HCT116 (cell line): Measurements from ENCODE around the gene LRP2.

Experiments used
- CTCF ChIP-seq, 3 experiments: fragments of 200-600 bp in 1 of 3; sonication (generic) in 1 of 3; IDR thresholded peaks in 2 of 3; conservative IDR thresholded peaks in 1 of 3; 2 replicates each; pipeline ENCODE4 v1.5.1; 2012 to 2017; ENCODE audit warnings: low read depth in 2 of 3, low read length in 2 of 3, antibody characterized with exemption in 1 of 3, borderline replicate concordance in 1 of 3, control low read depth in 1 of 3, mild to moderate bottlenecking in 1 of 3, mixed read lengths in 1 of 3, mixed run types in 1 of 3, moderate library complexity in 1 of 3; ENCODE audit not compliant: insufficient read depth in 1 of 3
- EZH2 ChIP-seq: fragments of 200-600 bp; sonication (generic); IDR thresholded peaks from 2 replicates; pipeline ENCODE4 v1.6.1; 2017; ENCODE audit warnings: antibody characterized with exemption, mixed run types
- POLR2A ChIP-seq: IDR thresholded peaks from 2 replicates; pipeline ENCODE4 v1.7.0; 2011; ENCODE audit warnings: borderline replicate concordance; ENCODE audit not compliant: insufficient read depth, insufficient read length; ENCODE audit errors: extremely low read depth
- REST ChIP-seq: IDR thresholded peaks from 2 replicates; pipeline ENCODE4 v1.6.1; 2012; ENCODE audit warnings: low read depth
- SP1 ChIP-seq: IDR thresholded peaks from 2 replicates; pipeline ENCODE4 v1.6.1; 2012; ENCODE audit warnings: low read depth

- TF ChIP-seq REST, result no peak
- TF ChIP-seq SP1, result no peak
- TF ChIP-seq CTCF (IDR thresholded peaks at IDR 0.05 in 2 of 3, conservative IDR thresholded peaks at IDR 0.05 in 1 of 3; ENCODE audit: borderline replicate concordance in 1 of 3, insufficient read depth in 1 of 3, low read depth in 2 of 3, low read length in 2 of 3), result no peak
- no peak for TF ChIP-seq POLR2A
- no peak for TF ChIP-seq EZH2
Measured at GRCh38 chr2:169160926-169161481, 201.3 kb downstream of the LRP2 start.
